ENCODE data around the gene HINFP.

DNA sequence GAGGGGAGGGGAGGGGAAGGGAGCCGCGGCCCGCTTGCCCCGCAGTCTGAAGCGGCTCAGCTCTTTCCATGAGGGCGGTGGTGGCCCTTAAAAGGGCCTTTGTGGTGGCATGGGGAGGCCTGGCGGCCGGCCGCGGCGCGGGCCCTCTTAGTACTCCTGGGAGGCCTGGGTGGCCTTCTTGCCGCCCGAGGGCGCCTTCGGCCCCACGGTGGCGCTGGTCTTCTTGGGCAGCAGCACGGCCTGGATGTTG is 26.6 kb upstream of the HINFP start:
- TF ChIP-seq, protein P1, sequence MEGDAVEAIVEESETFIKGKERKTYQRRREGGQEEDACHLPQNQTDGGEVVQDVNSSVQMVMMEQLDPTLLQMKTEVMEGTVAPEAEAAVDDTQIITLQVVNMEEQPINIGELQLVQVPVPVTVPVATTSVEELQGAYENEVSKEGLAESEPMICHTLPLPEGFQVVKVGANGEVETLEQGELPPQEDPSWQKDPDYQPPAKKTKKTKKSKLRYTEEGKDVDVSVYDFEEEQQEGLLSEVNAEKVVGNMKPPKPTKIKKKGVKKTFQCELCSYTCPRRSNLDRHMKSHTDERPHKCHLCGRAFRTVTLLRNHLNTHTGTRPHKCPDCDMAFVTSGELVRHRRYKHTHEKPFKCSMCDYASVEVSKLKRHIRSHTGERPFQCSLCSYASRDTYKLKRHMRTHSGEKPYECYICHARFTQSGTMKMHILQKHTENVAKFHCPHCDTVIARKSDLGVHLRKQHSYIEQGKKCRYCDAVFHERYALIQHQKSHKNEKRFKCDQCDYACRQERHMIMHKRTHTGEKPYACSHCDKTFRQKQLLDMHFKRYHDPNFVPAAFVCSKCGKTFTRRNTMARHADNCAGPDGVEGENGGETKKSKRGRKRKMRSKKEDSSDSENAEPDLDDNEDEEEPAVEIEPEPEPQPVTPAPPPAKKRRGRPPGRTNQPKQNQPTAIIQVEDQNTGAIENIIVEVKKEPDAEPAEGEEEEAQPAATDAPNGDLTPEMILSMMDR (IDR thresholded peaks at IDR 0.05): peak in 2 of 3 experiments; percentile 55 to 65
- no peak for TF ChIP-seq POLR2A (IDR thresholded peaks at IDR 0.05)
